Renal cortex interstitium (tissue), 11 donors: Measurements from ENCODE around the gene NCOR1. TPM values are rescaled to one million over a fixed set of nuclear protein-coding genes. Genes with fewer than 3 reads are reported as not detected.
"Not testable (repeated sequence)": the region's sequence is repeated elsewhere in the genome, so short reads cannot be mapped to it uniquely, and the experiment has no call there.

Source experiments
- DNase-seq, 11 donors: peaks; one replicate each; pipeline ENCODE4 v3.0.0-alpha.2; 2013; ENCODE audit warnings: low read depth in 9 of 11, low spot score in 4 of 11; ENCODE audit errors: extremely low read depth in 1 of 11
- polyA plus RNA-seq, 3 donors: library from polyadenylated mRNA; unstranded; fragments of 120-200 nt; gene quantifications; one replicate each; pipeline ENCODE4 v1.2.1, GENCODE V29; 2013; ENCODE audit not compliant: insufficient read length in 3 of 3

The NCOR1 gene
- polyA plus RNA-seq, 3 donors = 101 to 110 (median 104) TPM

DNA sequence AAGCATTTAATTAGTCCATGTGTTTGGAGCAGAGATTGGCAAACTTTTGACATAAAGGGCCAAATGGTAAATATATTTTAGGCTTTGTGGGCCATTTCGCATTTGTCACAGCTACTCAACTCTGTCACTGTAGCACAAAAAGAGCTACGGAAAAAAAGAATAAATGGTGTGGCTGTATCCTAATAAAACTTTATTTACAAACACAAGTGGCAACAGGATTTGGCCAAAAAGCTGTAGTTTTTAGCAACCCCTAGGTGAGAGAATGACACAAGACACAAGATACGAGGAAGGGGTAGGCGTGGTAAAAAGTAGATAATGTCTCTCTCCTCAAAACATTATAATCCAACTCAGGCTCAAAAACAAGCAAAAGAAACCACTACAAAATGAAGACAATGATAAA, 149.2 kb downstream of the NCOR1 start:
- no peak for DNase-seq

DNA sequence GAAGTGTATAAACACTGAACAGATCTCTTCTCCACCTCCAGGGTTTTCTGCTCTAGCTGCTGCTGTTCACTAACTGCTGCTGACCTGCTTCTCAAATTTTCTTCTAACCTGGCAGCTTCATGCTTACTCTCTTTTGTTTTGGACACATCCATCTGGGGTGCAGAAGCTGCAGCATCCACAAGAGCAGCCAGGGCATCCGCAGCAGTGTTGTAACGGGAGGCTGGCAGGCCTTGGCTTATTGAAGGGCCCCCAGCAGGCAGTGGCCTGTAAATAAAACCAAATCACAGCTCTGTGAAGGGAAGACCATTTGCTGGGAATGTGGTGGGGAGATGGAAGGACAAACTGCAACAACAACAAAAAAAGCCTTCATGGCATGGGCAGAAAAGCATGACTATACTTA, 153.7 kb downstream of the NCOR1 start:
- no peak for DNase-seq

DNA sequence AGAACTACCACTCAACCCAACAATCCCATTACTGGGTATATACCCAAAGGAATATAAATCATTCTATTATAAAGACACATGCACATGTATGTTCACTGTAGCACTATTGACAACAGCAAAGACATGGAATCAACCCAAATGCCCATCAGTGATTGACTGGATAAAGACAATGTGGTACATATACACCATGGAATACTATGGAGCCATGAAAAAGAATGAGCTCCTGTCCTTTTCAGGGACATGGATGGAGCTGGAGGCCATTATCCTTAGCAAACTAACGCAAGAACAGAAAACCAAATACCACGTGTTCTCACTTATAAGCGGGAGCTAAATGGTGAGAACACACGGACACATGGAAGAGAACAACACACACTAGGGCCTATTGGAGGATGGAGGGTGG, 160.2 kb downstream of the NCOR1 start:
- not testable (repeated sequence) for DNase-seq

DNA sequence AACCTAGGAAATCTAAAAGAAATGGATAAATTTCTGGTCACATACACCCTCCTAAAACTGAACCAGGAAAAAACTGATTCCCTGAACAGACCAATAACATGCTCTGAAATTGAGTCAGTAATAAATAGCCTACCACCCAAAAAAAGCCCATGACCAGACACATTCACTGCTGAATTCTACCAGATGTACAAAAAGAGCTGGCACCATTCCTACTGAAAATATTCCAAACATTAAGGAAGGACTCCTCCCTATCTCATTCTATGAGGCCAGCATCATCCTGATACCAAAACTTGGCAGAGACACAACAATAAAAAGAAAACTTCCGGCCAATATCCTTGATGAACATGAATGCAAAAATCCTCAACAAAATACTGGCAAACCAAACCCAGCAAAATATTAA, 162.8 kb downstream of the NCOR1 start:
- DNase-seq = no peak

DNA sequence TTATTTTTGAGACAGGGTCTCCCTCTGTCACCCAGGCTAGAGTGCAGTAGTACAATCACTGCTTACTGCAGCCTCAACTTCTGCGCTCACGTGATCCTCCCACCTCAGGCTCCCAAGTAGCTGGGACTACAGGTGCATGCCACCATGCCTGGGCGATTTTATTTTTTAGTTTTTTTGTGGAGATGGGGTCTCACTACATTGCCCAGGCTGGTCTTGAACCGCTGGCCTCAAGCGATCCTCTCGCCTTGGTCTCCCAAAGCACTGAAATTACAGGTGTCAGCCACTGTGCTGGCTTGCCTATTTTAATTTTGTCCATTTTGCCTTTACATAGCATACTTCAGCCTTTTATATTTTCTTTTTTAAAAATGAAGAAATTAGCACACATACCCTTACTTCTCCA, 164.5 kb downstream of the NCOR1 start:
- DNase-seq = no peak

DNA sequence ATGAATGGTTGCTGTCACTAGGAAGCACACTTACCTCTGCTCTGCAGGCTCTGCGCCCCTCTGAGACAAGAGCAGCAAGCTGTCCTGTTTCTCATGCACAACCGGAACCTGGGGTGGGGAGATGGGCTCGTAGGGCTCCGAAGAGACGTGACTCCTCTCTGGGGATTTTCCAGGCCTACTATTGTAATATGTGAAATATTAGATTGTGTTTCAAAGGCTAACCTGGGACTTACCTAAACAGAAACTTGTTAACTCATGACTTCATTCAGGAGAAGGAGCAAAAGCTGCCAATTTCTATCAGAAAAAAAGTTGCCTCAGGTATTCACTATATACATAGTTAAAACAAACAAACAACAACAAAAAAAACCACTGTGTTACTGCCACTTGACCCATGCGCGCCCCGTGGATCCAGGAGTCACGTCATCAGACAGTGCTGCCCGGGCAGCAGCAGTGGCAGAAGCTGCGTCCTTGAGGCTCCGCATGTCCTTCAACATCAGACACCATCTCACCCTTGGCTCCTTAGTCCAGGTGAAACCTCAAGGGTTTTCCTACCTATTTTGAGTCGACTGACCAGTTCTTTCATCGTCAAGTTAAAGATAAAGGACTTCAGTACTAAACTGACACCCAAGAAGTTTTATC, 166.4 kb downstream of the NCOR1 start:
- DNase-seq = no peak

DNA sequence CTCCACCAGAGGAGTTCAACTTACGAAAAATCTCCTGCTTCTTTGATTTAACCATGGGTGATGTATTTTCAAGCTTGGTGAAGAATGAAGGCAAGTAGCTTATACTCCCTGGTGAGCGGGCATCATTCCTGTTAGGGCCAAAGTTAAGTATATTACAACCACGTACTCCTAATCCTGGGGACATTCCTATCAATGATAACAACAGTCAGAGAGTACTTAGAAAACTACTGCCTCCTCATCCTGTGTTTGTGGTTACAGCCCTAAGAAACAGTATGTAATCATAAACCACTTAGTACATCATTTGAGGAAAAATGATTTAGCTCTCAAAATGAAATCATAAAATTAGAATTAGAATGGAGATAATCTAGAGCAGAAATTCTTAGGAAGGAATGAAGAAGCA, 168.4 kb downstream of the NCOR1 start:
- DNase-seq = no peak

DNA sequence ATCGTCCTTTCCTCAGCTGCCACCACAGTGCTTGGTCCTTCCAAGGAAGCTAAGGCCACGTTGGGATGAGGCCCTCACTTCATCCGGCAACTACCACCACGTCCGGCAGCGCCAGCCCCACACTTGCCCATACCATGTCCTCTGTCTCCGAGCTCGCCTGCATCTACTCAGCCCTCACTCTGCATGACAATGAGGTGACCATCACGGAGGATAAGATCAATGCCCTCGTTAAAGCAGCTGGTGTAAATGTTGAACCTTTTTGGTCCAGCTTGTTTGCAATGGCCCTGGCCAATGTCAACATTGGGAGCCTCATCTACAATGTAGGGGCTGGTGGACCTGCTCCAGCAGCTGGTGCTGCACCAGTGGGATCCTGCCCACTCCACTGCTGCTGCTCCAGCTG, 170.8 kb downstream of the NCOR1 start:
- no peak for DNase-seq

DNA sequence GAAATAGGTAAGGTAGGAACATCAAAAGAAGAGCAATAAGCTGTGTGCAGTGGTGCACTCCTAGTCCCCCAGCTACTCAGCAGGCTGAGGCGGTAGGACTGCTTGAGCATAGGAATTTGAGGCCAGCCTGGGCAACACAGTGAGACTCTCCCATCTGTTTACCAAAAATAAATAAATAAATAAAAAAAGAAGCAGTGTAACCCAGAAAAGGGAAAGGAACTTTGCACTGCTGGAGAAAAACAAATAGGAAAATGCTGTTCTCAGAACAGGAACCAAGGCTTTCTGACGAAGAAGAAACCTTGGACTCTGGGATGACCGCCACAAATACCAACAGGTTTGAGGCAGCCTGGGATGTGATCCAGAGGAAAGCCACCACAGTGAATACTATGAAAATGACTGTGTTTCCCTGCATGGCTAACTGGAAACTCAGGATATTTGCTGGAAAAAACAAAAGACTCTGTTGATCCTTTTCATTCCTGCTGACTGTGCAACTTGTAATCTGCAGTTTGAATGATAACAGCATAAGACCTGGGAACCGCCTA, 174.6 kb downstream of the NCOR1 start:
- peak in 1 of 11 donors; percentile 5 for DNase-seq

DNA sequence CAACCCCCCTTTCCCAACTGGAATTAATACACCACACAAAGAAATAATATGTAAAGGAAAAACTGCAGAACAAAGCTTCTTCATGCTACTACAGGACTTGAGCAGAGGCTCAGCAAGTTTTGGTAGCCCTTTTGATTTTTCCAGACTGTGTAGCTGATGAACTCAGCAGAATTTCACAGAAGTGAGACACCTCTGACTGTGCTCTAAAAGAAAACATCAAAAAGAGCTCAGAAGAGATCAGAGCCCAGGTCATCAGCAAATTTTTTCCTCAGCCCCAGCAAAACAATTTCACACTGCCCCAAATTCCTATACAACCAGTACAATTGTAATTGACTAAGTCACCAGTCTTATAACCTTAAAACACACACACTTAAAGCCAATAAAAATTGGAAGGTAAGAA, 177.7 kb downstream of the NCOR1 start:
- DNase-seq = no peak

DNA sequence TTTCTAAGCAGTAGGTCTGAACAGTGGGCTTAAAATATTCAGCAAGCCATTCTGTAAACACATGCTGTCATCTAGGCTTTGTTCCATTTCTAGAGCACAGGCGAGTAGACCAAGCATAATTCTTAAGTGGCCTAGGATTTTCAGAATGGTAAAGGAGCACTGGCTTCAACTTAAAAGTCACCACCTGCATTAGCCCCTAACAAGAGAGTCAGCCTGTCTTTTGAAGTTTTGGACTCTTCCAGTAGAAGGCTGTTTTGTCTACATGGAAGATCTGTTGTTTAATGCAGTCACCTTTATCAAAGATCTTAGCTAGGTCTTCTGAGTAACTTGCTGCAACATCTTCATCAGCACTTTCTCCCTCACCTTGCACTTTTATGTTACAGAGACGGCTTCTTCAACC, 179.1 kb downstream of the NCOR1 start:
- DNase-seq = no peak

DNA sequence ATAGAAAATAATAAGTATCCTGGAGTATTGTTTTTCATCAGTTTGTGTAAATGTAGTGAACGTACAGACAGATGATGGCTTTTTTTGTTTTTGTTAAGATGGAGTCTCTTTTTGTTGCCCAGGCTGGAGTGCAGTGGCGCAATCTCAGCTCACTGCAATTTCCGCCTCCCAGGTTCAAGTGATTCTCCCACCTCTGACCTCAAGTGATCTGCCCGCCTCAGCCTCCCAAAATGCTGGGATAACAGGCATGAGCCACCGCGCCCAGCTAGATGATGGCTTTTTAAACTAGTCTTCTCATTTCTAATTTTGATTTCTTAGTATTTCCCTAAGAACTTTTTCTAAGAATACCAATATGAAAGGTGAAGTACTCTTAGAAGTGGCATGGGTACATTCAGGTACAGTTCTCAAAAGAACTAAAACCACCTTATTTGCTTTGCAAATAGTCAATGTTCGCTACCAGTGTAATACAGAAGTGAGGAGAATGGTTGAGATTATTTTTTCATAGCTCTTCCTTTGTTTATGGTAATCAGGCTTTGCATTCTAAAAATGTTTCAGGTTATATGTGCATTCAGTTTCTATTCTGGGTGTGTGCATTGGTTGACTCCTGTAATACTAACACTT, 181.5 kb downstream of the NCOR1 start:
- no peak for DNase-seq

DNA sequence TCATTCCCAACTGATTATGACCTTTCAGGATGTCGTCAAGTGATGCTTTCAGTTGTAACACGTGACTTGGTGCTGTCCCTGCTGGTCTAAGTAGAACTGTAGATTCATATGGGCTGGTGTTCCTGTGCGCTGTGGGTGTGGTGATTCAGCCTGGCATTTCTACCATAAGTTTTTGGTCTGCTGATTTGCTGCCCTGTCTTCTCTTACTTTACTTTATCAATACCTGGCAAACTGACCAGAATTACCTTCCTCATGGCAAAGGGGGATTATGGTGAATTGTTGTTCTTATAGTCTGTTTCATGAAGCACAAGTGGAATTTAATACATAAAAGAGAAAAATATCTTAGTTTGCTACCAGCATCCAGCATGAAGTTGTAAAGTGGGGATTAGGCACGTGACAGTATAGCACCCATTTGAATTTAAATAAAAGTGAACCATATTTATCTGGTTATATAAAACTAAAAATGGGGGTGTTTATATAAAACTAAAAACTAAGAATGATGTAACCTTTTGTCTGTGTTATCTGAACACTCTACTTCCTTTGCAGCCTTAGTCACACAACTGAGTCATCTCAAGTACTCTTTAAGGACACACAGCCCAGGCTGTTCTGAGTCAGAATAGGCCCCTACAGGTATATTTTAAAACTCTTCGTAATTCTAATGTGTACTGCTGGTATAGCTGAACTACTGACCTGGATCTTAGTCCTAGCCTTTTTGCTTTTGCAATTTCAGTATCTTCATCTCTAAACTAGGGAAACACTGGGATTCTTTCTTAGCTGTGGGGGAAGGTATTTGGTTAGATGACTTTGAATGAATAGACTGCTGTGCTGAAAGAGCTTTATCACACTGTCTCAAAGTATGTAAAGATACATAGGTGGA, 187.4 kb downstream of the NCOR1 start:
- no peak for DNase-seq

DNA sequence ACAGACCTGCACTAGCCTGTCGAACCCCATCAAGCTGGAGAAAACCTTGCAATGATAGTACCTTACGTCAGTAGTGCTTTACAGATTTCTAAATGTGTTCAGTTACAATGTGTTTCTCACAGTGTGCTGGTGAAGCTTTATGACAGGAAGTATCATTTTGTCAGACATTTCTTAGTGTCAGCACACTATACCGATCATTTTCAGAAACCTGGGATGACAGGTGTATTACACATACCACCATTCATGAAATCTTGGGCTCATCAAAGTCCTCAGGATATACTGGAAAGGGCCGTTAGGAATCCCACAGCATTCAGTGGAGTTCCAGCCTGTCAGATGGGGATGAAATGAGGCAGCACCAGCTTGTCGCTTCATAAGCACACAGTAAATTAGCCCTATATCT, 188.4 kb downstream of the NCOR1 start:
- DNase-seq = no peak

DNA sequence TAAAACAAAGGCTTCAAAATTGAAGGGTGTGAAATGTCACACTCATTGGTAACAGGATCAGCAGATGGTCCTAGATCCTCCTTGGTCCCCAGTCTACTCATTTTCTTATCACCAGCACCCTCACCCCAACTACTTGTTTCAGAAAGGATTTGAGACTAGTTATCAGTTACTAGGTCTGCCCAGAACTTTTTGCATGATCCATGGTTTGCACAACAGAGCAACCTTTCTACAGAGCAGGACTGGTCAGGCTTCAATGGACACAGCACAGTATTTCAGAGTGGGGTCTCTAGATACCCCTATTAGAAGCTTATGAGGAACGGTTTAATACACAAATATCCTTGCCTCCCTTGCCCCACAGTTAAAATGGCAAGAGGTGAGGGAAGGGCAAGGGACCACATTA, 190.1 kb downstream of the NCOR1 start:
- no peak for DNase-seq

DNA sequence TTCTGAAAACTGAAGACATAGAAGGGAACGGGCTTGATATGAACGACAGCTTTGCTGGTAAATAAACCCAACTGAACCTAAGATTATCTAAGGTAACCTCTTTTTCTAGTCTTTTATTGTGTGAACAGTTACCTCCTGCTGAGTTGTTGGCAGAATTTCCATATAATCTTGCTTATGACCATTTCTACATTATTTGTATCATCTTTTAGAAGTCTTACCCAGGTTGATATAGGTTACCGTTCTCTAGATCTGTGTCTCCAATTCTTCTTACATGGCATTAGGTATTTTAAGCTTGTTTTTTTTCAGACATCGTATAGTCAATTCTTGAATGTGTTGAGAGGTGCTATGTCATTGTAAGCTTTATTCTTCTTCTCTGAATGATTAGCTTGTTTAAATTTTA, 191.5 kb downstream of the NCOR1 start:
- DNase-seq = no peak

DNA sequence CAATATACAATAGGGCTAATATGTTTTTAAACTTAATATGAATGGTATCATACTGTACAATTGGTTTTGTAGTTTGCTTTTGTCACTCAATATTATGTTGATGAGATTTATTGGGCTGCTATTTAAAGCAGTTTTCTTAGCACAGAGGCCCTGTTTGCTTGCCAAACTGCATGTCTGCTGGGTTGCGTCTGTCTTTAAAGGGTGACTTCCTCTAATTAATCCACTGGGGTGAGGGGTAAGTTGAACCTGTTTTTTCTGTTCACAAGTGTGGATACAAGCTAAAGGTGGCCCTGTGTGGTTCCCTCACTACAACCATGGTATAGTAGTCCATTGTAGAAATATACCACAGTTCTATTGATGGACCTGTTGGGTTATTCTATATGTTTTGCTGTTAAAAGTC, 196.0 kb downstream of the NCOR1 start:
- no peak for DNase-seq

DNA sequence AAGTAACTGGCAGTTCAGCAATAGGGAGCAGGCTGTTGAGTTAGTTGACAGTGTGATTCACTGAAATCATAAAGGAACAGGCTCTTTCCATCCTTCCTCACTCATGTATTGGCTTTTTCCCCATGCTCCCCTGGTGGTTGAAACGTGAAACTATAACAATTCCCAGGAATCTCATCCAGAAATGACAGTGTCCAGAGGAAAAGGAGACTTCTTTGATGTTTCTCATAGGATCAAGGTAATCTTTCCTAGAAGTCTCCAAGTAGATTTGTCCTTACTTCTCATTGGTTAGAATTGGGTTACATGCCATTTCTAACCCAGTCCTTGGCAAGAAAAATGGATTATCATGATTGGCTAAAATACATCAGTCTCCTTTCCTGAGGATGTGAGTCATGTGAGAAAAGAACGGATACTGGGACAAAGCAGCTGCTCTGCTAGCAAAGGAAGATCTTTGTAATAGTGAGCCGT, 201.4 kb downstream of the NCOR1 start:
- no peak for DNase-seq

DNA sequence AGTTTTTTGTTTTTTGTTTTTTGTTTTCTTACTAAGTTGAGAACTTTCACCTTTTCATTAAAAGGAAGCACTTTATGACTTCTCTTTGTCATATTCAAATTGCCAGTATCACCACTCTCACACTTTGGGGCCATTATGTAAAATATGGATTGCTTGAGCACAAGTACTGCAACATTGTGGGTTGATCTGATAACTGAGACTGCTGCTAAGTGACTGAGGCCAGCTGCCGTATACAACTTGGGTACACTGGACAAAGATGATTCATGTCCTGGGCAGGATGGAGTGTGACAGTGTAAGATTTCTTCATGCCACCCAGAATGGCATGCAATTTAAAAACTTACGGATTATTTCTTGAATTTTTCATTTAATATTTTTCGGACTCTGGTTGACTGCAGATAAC, 207.9 kb downstream of the NCOR1 start:
- no peak for DNase-seq

DNA sequence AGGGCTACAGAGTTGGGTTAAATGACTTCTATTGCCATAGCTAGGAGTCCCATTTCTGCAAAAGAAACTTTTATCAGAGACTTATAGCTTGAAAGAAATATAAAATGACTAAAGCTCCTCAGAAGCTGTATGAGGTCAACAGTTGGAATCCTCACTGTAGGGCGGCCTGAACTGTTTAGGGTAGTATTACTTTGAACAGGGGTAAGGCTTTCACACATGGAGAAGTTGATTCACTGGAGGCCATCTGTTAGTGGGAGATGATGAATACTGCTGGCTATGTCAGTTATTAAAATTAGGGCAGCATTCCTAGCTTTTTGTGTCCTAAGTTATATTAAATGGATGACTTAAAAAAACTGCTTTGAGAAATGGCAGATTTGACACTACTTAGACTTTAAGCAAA, 209.7 kb downstream of the NCOR1 start:
- DNase-seq = no peak
